Liver (tissue), 9 donors: ENCODE measurements around the gene CMTM4. TPM values are rescaled to one million over a fixed set of nuclear protein-coding genes. Genes with fewer than 3 reads are reported as not detected.

Experiments used
- DNase-seq: peaks from one replicate; pipeline ENCODE4 v3.0.0-alpha.2; 2017; ENCODE audit warnings: low spot score
- H3K27ac ChIP-seq, 2 donors: one replicate each; pipeline ENCODE4 v1.7.0; 2013; ENCODE audit warnings: inconsistent platforms in 2 of 2, low read length in 2 of 2, control low read depth in 1 of 2, low read depth in 1 of 2, mild to moderate bottlenecking in 1 of 2
- H3K27me3 ChIP-seq, 4 donors: one replicate each; pipeline versions ENCODE4 v1.6.1 to v1.7.0; 2013; ENCODE audit warnings: low read length in 3 of 4, inconsistent platforms in 1 of 4, mild to moderate bottlenecking in 1 of 4, moderate library complexity in 1 of 4; ENCODE audit not compliant: control insufficient read depth in 4 of 4, insufficient read depth in 4 of 4
- H3K36me3 ChIP-seq, 4 donors: one replicate each; pipeline versions ENCODE4 v1.6.1 to v1.7.0; 2013; ENCODE audit warnings: low read length in 3 of 4, mild to moderate bottlenecking in 3 of 4, low read depth in 1 of 4, moderate library complexity in 1 of 4; ENCODE audit not compliant: control insufficient read depth in 4 of 4, insufficient read depth in 3 of 4
- H3K4me1 ChIP-seq, 4 donors: one replicate each; pipeline versions ENCODE4 v1.6.1 to v1.7.0; 2013; ENCODE audit warnings: low read length in 3 of 4, mild to moderate bottlenecking in 3 of 4, moderate library complexity in 1 of 4; ENCODE audit not compliant: control insufficient read depth in 4 of 4, insufficient read depth in 4 of 4
- H3K4me3 ChIP-seq, 3 donors: one replicate each; pipeline versions ENCODE4 v1.6.1 to v1.7.0; 2013; ENCODE audit warnings: low read length in 3 of 3, control low read depth in 1 of 3, low read depth in 1 of 3, mild to moderate bottlenecking in 1 of 3
- H3K9ac ChIP-seq, 2 donors: one replicate each; pipeline ENCODE4 v1.7.0; 2013; ENCODE audit warnings: low read length in 2 of 2, mild to moderate bottlenecking in 2 of 2, moderate library complexity in 2 of 2, control low read depth in 1 of 2, low read depth in 1 of 2
- H3K9me3 ChIP-seq, 4 donors: one replicate each; pipeline versions ENCODE4 v1.6.1 to v1.7.0; 2013; ENCODE audit warnings: low read length in 3 of 4; ENCODE audit not compliant: control insufficient read depth in 4 of 4
- EGR1 ChIP-seq, 2 donors: IDR thresholded peaks; 2 replicates each; pipeline ENCODE4 v1.6.1; 2016 to 2018; ENCODE audit warnings: antibody characterized with exemption in 2 of 2, low read depth in 2 of 2
- FOXA1 ChIP-seq: IDR thresholded peaks from 2 replicates; pipeline ENCODE4 v1.6.1; 2016; ENCODE audit warnings: antibody characterized with exemption
- FOXA2 ChIP-seq: IDR thresholded peaks from 2 replicates; pipeline ENCODE4 v1.6.1; 2016; ENCODE audit warnings: antibody characterized with exemption
- HNF4A ChIP-seq, 2 donors: conservative IDR thresholded peaks; 2 replicates each; pipeline ENCODE4 v1.6.1; 2016; ENCODE audit warnings: antibody characterized with exemption in 2 of 2, mild to moderate bottlenecking in 2 of 2
- HNF4G ChIP-seq: IDR thresholded peaks from 2 replicates; pipeline ENCODE4 v1.6.1; 2016; ENCODE audit warnings: antibody characterized with exemption
- JUND ChIP-seq, 2 donors: IDR thresholded peaks; 2 replicates each; pipeline ENCODE4 v1.6.1; 2016; ENCODE audit warnings: antibody characterized with exemption in 2 of 2
- NR2F2 ChIP-seq: IDR thresholded peaks from 2 replicates; pipeline ENCODE4 v1.6.1; 2016; ENCODE audit warnings: antibody characterized with exemption
- RAD21 ChIP-seq, 2 donors: IDR thresholded peaks; 2 replicates each; pipeline ENCODE4 v1.6.1; 2016; ENCODE audit warnings: antibody characterized with exemption in 2 of 2, mild to moderate bottlenecking in 2 of 2
- RXRA ChIP-seq, 2 donors: IDR thresholded peaks; 2 replicates each; pipeline ENCODE4 v1.6.1; 2017 to 2018; ENCODE audit warnings: antibody characterized with exemption in 2 of 2, mild to moderate bottlenecking in 1 of 2
- YY1 ChIP-seq: IDR thresholded peaks from 2 replicates; pipeline ENCODE4 v1.6.1; 2016; ENCODE audit warnings: antibody characterized with exemption, mild to moderate bottlenecking
- WGBS: extraction: QIAGEN DNeasy Blood & Tissue Kit; methylation state at CpG from one replicate; pipeline ENCODE4 v1.1.7; 2013; 5-methylcytosine and 5-hydroxymethylcytosine counted together
- polyA plus RNA-seq, 2 donors: library from polyadenylated mRNA; stranded (reverse) in 1 of 2; unstranded in 1 of 2; fragments of 200-250 nt in 1 of 2; fragments of >200 nt in 1 of 2; fragmentation: Nextera tagmentation in 1 of 2; extraction: Ambion mirVana in 1 of 2; gene quantifications; one replicate each; pipeline versions ENCODE4 v1.2.1 to v1.2.3, GENCODE V29; 2013 to 2015
- total RNA-seq, 2 donors: library from RNA; depleted of rRNA; stranded (reverse); fragments of >200 nt; gene quantifications; one replicate each; pipeline ENCODE4 v1.2.3, GENCODE V29; 2014
- TF ChIP-seq, protein P1 (sequence below): IDR thresholded peaks from 2 replicates; pipeline ENCODE4 v1.6.1; 2016; ENCODE audit warnings: antibody characterized with exemption
- TF ChIP-seq, protein P2 (sequence below): IDR thresholded peaks from 2 replicates; pipeline ENCODE4 v1.6.1; 2016; ENCODE audit warnings: antibody characterized with exemption
- TF ChIP-seq, protein P3 (sequence below): fragments of 150-350 bp; IDR thresholded peaks from 2 replicates; pipeline ENCODE4 v1.5.1; 2017; ENCODE audit warnings: improper control_type of control experiment, low read depth, low read length; ENCODE audit not compliant: missing input control
- TF ChIP-seq, protein P4 (sequence below): IDR thresholded peaks from 2 replicates; pipeline ENCODE4 v1.6.1; 2016; ENCODE audit warnings: antibody characterized with exemption
- donor health status: healthy.
- donor health status: healthy.
- donor health status: healthy.
- donor health status: healthy.
- donor health status: healthy.

CMTM4 gene
- total and polyA plus RNA-seq, 4 donors: 2.9 to 19.7 (median 6.3) TPM

DNA sequence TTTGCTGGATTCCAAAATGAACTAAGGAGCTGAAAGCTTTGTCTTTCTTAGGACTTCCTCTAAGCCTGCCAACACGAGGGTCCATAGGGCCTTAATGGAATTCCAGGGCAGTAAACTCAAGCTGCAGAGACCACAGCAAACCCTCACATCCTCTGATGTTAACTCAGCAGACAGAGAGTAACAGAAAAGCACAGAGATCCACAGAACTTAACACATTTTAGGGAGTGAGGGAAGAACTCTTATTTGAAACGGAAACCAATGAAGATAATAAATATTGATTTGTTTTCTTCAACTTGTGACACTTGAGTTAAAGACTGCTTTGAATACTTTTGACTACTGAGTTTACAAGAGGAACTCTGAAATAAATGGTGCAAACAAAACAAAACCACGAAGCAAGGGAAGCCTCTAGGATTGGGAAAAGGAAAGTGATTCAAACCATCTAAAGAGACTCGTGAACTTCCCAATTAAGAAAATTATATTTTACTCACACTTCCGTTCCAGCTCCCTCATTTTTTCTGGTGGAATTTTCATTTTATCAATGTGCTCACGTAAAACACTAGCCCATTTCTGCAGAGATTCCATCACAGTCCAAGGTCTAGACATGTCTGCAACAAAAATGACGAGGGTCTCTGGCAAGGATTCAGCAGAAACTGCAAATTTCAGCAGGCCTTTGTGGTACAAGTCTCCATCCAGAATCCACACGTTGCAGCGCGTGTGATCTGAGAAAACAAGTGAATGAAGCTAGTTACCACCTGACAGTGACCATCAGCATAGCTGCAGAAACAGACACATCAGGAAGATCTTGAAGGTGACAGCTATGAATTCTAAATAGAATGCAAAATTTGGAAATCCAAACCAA, 45.6 kb upstream of the CMTM4 start:
- no peak for DNase-seq
- Histone ChIP-seq H3K4me3 (no peak overlapping the region), H3K27me3 (no peaks in the 10 kb centered on the region), H3K36me3 (peaks cover 9 to 24% (median 21%) of the 10 kb centered on the region in 4 donors), H3K4me1 (peaks cover 0 to 26% (median 19%) of the 10 kb centered on the region in 4 donors), H3K9me3 (no peaks in the 10 kb centered on the region), H3K27ac (peak overlapping the region; percentile 72 to 80), H3K9ac (peak overlapping the region; percentile 28 to 31)
- WGBS: 64% methylated on average over 10 of the region's 10 CpGs
- TF ChIP-seq HNF4G: no peak
- no peak for TF ChIP-seq NR2F2
- no peak for TF ChIP-seq FOXA1
- TF ChIP-seq, protein P1, sequence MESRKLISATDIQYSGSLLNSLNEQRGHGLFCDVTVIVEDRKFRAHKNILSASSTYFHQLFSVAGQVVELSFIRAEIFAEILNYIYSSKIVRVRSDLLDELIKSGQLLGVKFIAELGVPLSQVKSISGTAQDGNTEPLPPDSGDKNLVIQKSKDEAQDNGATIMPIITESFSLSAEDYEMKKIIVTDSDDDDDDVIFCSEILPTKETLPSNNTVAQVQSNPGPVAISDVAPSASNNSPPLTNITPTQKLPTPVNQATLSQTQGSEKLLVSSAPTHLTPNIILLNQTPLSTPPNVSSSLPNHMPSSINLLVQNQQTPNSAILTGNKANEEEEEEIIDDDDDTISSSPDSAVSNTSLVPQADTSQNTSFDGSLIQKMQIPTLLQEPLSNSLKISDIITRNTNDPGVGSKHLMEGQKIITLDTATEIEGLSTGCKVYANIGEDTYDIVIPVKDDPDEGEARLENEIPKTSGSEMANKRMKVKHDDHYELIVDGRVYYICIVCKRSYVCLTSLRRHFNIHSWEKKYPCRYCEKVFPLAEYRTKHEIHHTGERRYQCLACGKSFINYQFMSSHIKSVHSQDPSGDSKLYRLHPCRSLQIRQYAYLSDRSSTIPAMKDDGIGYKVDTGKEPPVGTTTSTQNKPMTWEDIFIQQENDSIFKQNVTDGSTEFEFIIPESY: no peak
- no peak for TF ChIP-seq YY1
- TF ChIP-seq, protein P2, sequence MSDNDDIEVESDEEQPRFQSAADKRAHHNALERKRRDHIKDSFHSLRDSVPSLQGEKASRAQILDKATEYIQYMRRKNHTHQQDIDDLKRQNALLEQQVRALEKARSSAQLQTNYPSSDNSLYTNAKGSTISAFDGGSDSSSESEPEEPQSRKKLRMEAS: no peak

DNA sequence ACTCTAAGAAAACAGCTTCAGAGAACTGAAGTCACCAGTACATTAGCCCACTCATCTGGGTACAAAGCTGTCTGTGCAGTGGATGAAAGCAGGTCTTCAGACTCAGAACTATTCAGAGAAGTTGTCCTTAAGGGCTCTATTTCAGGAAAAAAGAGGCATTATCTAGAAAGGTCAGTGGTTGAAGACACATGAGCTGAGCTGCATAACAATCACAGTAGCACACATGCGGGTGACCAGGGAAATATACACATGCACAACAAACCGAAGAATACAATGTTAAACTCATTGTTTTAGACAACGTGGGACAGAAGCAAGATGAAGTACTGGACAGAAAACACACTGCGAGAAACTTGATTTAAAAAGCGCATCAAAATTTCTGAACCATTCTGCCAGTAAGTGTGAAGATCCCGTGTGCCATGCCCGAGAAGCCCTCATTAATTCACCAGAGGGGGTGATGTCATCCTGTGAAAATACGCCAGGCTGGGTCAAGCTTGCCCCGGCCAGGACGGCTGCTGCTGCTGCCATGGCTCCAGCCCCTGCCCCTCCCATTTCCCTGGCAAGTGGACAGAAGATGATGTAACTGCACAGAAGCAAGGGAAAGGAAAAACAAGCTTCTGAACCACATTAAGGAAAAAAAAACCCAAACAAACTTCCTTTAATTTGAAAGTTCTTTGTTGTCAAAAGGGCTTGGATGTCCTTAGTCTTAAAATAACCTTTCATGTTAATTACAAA, 44.8 kb upstream of the CMTM4 start:
- no peaks in the 10 kb centered on the region for H3K9me3 ChIP-seq
- peak; percentile 61 for DNase-seq
- TF ChIP-seq, protein P3, sequence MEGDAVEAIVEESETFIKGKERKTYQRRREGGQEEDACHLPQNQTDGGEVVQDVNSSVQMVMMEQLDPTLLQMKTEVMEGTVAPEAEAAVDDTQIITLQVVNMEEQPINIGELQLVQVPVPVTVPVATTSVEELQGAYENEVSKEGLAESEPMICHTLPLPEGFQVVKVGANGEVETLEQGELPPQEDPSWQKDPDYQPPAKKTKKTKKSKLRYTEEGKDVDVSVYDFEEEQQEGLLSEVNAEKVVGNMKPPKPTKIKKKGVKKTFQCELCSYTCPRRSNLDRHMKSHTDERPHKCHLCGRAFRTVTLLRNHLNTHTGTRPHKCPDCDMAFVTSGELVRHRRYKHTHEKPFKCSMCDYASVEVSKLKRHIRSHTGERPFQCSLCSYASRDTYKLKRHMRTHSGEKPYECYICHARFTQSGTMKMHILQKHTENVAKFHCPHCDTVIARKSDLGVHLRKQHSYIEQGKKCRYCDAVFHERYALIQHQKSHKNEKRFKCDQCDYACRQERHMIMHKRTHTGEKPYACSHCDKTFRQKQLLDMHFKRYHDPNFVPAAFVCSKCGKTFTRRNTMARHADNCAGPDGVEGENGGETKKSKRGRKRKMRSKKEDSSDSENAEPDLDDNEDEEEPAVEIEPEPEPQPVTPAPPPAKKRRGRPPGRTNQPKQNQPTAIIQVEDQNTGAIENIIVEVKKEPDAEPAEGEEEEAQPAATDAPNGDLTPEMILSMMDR: no peak
- TF ChIP-seq RXRA (IDR thresholded peaks at IDR 0.05) (peak in 1 of 2 donors; percentile 29), FOXA2 (no peak), YY1 (peak; percentile 49), EGR1 (IDR thresholded peaks at IDR 0.05; ENCODE audit: low read depth in 2 of 2) (no peak), HNF4A (conservative IDR thresholded peaks at IDR 0.05) (peak in 1 of 2 donors; percentile 15), JUND (IDR thresholded peaks at IDR 0.05) (peak; percentile 85 to 86), RAD21 (IDR thresholded peaks at IDR 0.05) (peak; percentile 16 to 22)
- TF ChIP-seq, protein P4, sequence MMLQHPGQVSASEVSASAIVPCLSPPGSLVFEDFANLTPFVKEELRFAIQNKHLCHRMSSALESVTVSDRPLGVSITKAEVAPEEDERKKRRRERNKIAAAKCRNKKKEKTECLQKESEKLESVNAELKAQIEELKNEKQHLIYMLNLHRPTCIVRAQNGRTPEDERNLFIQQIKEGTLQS: peak; percentile 93
- H3K9ac ChIP-seq: peak overlapping the region; percentile 28 to 60
- H3K4me1 ChIP-seq: peaks cover 0 to 26% (median 19%) of the 10 kb centered on the region in 4 donors
- 39% methylated on average over 10 of the region's 10 CpGs for WGBS
- peak overlapping the region; percentile 72 to 80 for H3K27ac ChIP-seq
- H3K4me3 ChIP-seq: no peak overlapping the region
- no peaks in the 10 kb centered on the region for H3K27me3 ChIP-seq
- H3K36me3 ChIP-seq: peaks cover 9 to 22% (median 17%) of the 10 kb centered on the region in 4 donors
